GM10248 (cell line): ENCODE data around the gene RUVBL1.
A peak's percentile ranks its signal among the peaks of the same experiment; 100 is the strongest.

Experiments used
- CTCF ChIA-PET: fragments of 300-600 bp; sonication (Branson Sonifier 250); formaldehyde crosslinking; extraction: SDS; loops from one replicate; lab custom pipeline; 2021; ENCODE audit warnings: antibody characterized with exemption; lab: Yijun Ruan, JAX
- POLR2A ChIA-PET: fragments of 350-650 bp; sonication (Branson Sonifier 250); formaldehyde crosslinking; extraction: SDS; loops from one replicate; lab custom pipeline; 2020; ENCODE audit warnings: antibody characterized with exemption; lab: Yijun Ruan, JAX
- DNase-seq: peaks from one replicate; pipeline ENCODE4 v3.0.0; 2012; ENCODE audit errors: extremely low spot score
- TF ChIP-seq, protein P1 (sequence below): IDR thresholded peaks from 2 replicates; pipeline ENCODE4 v1.5.1; 2012; ENCODE audit warnings: mild to moderate bottlenecking, low read depth; ENCODE audit errors: extremely low read depth, missing control alignments, control extremely low read depth

The RUVBL1 gene

DNA sequence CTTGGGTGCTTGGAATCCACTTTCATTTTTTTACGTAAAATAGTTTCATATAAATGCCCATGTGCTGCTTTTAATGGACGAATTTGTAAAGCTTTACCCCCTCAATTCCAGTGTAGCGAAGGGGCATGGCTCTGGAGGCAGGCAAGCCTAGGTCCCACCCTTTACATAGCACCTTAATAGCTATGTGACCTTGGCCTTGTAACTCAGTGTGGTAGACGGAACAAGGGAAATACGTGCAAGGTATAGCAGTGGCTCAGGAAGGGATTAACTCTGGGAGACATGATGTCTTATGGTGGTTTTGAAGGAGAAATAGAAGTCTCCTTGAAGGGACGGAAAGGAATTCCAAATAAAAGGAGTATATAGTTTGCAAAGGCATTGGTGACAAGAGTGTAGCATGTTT is 70.0 kb downstream of the RUVBL1 start:
- ChIA-PET CTCF (interaction anchor here (1.1 to 2.3 kb wide), 5 partner anchors 13 to 627 kb away, joined by 3 to 5 read pairs (median 4); no protein-coding TSS in a partner anchor), POLR2A (interaction anchor here (1.0 to 1.7 kb wide), 3 partner anchors 11 to 99 kb away, joined by 3 to 4 read pairs (median 3); no protein-coding TSS in a partner anchor)
- TF ChIP-seq, protein P1, sequence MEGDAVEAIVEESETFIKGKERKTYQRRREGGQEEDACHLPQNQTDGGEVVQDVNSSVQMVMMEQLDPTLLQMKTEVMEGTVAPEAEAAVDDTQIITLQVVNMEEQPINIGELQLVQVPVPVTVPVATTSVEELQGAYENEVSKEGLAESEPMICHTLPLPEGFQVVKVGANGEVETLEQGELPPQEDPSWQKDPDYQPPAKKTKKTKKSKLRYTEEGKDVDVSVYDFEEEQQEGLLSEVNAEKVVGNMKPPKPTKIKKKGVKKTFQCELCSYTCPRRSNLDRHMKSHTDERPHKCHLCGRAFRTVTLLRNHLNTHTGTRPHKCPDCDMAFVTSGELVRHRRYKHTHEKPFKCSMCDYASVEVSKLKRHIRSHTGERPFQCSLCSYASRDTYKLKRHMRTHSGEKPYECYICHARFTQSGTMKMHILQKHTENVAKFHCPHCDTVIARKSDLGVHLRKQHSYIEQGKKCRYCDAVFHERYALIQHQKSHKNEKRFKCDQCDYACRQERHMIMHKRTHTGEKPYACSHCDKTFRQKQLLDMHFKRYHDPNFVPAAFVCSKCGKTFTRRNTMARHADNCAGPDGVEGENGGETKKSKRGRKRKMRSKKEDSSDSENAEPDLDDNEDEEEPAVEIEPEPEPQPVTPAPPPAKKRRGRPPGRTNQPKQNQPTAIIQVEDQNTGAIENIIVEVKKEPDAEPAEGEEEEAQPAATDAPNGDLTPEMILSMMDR = no peak
- DNase-seq = no peak

DNA sequence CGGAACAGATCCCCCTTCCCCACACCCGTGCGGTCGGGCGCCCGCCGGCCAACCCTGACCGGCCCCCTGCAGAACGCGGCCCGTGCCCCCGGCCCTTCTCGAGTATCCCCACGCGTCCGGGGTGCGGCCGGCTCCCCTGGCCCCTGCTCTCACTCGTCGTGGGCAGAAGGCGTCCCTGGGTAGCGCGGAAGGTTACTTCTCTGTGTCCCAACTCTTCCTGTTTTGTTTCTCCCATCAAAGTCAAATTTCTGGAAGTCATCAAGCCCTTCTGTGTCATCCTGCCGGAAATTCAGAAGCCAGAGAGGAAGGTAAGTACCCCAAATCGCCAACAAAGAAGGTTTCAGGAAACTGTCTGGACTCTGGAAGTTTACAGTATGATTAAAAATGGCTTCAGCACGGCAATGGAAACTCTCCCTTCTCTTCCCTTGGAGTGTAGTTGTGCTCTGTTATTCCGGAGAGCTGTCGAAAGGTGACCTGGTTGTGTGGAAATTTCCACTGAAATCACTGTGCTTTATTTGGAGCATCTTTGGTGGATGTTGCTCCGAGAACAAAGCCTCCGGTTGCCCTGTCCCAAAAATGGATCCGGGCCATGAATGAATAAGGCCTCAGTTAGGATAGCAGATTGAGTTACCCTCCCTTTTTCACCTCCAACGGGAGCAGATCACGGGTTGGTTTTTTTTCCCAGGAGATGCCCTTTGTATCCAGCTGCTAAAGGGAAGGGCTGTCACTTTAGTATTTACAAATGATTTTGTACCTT is 70.8 kb downstream of the RUVBL1 start:
- DNase-seq = no peak
- POLR2A ChIA-PET = interaction anchor here (0.9 to 1.7 kb wide), 3 partner anchors 17 to 100 kb away, joined by 3 to 8 read pairs (median 4); no protein-coding TSS in a partner anchor
- TF ChIP-seq, protein P1 = no peak
- CTCF ChIA-PET = interaction anchor here (1.2 to 2.3 kb wide), 6 partner anchors 15 to 628 kb away, joined by 3 to 5 read pairs (median 4); no protein-coding TSS in a partner anchor

DNA sequence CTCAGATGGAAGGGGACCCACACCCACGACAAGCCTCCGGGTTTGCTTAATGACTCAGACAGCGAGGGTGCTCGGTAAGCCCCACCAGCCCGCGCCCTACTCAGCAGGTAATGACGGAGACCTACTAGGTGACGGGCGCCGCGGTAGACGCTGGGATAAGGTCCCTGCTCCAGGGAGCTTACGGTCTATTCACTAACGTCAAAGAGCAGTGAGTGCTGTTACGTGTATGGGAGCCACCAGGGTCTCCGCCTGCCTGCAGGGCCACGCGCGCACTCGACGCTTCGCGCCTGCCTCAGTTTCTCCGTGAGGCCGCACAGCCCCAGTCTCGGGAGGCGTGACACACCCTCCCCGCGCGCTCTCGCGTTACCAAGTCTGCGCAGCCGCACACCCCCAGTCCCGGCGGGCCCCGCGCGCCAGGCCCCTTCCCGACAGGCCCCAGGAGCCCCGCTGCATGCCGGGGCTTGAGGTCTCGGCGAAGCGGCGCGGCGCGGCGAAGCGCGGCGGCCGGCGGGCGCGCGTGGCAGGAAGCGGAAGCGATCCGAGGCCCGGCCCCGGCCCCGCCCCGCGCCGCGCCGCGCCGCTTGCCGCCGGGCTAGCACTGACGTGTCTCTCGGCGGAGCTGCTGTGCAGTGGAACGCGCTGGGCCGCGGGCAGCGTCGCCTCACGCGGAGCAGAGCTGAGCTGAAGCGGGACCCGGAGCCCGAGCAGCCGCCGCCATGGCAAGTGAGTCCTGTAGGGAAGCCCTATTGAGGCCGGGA is 71.6 kb downstream of the RUVBL1 start, which contains the start of gene SEC61A1:
Gene SEC61A1, plus strand, starts transcription at position 601 of the 758 bp plus-strand sequence. Its CDS starts 116 bp downstream, at position 717.
- CTCF ChIA-PET = interaction anchor here (1.0 to 2.3 kb wide), 5 partner anchors 9 to 477 kb away, joined by 3 to 5 read pairs (median 3); no protein-coding TSS in a partner anchor
- POLR2A ChIA-PET = interaction anchor here (0.9 to 1.7 kb wide), 2 partner anchors 18 to 22 kb away, joined by 4 to 8 read pairs; no protein-coding TSS in a partner anchor
- TF ChIP-seq, protein P1 = no peak
- peak; percentile 99 for DNase-seq

DNA sequence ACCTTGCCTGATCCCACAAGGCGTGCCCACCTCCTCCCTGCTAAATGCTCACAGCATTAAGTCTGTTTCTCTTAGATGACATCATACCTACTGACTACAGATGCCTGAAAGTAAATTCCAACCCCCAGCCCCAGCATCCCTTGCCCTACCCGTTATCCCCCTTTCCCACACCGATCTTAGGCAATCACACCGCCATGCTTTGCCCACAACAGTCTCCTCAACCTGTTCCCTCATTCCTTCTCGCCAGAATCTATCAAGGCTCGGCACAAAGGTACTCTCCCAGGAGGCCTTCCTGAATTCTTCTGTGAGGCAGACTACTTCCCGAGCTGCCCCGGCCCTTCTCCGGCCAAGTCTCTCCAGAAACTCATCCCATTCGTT is 72.2 kb downstream of the RUVBL1 start:
- ChIA-PET POLR2A (no interaction called here), CTCF (interaction anchor here (1.0 to 1.7 kb wide), 3 partner anchors 9 to 17 kb away, joined by 3 to 4 read pairs (median 3); no protein-coding TSS in a partner anchor)
- no peak for DNase-seq
- TF ChIP-seq, protein P1 = no peak

DNA sequence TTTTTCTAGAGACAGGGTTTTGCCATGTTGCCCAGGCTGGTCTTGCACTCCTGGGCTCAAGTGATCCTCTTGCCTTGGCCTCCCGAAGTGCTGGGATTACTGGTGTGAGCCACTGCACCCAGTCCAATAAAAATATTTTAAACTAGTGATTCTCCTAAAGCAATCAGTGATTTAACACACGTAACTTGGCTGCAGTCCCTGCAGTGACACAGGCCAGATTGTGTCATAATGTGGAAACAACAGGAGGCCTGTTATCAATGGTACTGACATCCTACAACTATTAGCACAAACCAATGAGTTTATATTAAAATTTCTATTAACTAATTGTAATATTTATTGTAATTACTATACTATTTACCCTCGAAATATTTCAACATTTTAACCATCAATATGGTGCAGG is 73.0 kb downstream of the RUVBL1 start:
- ChIA-PET CTCF (interaction anchor here (1.0 to 1.7 kb wide), 3 partner anchors 8 to 17 kb away, joined by 3 to 4 read pairs (median 4); no protein-coding TSS in a partner anchor), POLR2A (no interaction called here)
- no peak for DNase-seq
- TF ChIP-seq, protein P1 = no peak

DNA sequence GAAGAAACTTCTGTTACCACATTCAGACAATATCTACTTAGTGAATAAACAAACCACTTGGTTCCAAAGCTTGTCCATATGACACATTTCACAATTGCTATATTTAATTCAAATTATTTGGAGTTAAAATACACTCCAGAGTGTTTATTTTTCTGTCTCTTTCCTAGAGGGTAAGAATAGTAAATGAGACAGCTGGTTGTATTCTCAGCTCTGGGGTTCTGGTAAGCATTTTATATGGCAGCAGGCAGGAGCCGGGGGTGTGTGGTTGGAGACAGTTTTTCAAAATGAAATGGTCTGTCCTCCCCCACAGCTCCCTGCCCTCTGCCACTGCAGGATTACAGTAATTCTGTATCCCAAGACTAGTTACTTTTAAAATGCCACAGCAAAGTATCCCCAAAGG is 82.3 kb downstream of the RUVBL1 start:
- TF ChIP-seq, protein P1 = no peak
- DNase-seq = no peak
- POLR2A ChIA-PET = no interaction called here
- CTCF ChIA-PET = interaction anchor here (1.1 kb wide), 2 partner anchors 9 to 10 kb away, joined by 3 to 4 read pairs; partner anchors contain the start of gene SEC61A1
